BLaER1 treated with 17β-estradiol and CSF1 and Interleukin-3, amounts not matched to agents 10 nM and 100 nM (cell line): ENCODE measurements around the gene TOMM20.

ENCODE experiments used
- H3K27ac ChIP-seq, 11 experiments: shearing (Covaris generic); formaldehyde crosslinking; 2 replicates each; pipeline ENCODE4 v1.8.1; 2022
- H3K27me3 ChIP-seq, 11 experiments: shearing (Covaris generic); formaldehyde crosslinking; 2 replicates each; pipeline ENCODE4 v1.8.1; 2022
- H3K36me3 ChIP-seq, 11 experiments: shearing (Covaris generic); formaldehyde crosslinking; 2 replicates each; pipeline ENCODE4 v1.8.1; 2022
- H3K4me1 ChIP-seq, 10 experiments: shearing (Covaris generic); formaldehyde crosslinking; 2 replicates each; pipeline ENCODE4 v1.8.1; 2022
- H3K4me2 ChIP-seq, 11 experiments: shearing (Covaris generic); formaldehyde crosslinking; 2 replicates each; pipeline ENCODE4 v1.8.1; 2022
- H3K4me3 ChIP-seq, 10 experiments: shearing (Covaris generic); formaldehyde crosslinking; 2 replicates each; pipeline ENCODE4 v1.8.1; 2022
- H3K9ac ChIP-seq, 11 experiments: shearing (Covaris generic); formaldehyde crosslinking; 2 replicates each; pipeline ENCODE4 v1.8.1; 2022
- H3K9me3 ChIP-seq, 11 experiments: shearing (Covaris generic); formaldehyde crosslinking; replicated peaks in 1 of 11; 2 replicates each; pipeline ENCODE4 v1.8.1; 2022
- H4K20me1 ChIP-seq, 11 experiments: shearing (Covaris generic); formaldehyde crosslinking; 2 replicates each; pipeline ENCODE4 v1.8.1; 2022
- Cebpa-rat ChIP-seq, 11 experiments: shearing (Covaris generic); IDR thresholded peaks; 2 replicates each; pipeline ENCODE4 v1.8.1; 2022

The TOMM20 gene

DNA sequence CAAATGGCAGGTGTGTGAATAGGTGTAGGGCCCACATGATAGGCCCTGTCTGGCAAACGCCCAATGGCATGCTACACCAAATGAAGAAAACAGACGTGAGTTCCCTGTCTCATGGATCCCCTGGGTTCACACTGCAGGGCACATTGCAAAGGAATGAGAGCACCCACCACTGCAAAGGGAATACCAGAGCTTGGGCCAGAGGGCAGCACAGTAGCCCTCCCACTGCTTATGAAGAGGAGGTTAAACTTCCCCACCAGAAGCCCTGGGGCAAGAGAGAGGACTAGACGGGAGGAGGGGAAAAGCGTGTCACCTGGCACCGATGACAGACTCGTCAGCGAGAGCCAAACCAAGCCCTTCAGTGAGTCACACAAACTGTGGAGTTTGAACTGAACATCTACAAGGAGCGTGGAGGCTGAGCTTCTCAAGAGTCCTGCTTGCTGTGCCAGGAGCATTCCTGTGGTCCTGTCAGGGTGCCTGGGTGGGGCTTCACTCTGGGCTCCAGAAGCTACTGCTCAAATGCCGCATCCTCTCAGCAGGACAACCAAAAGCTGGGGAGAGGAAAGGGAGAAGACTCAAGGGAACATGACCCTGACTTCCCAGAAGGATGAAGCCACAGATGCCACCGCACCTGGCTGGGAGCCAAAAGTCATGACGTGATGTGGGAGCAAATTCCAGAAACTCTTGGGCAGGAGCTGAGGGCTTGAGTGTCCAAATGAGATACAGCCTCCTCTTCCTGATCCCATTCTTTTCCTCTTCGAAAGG is 61.1 kb downstream of the TOMM20 start:
- H3K9me3 ChIP-seq: no peaks in the 10 kb centered on the region
- no peaks in the 10 kb centered on the region for H3K27me3 ChIP-seq
- no peaks in the 10 kb centered on the region for H4K20me1 ChIP-seq
- no peaks in the 10 kb centered on the region for H3K36me3 ChIP-seq
- H3K9ac ChIP-seq: peak overlapping the region in 2 of 11 experiments; percentile 18 to 19; a peak in 1 of 22 replicates
- H3K4me2 ChIP-seq: peak overlapping the region; percentile 10 to 73 (median 38); a peak in 20 of 22 replicates
- peaks cover 41 to 72% (median 48%) of the 10 kb centered on the region in 10 experiments for H3K4me1 ChIP-seq
- H3K4me3 ChIP-seq: no peak overlapping the region; a peak in 1 of 20 replicates
- TF ChIP-seq Cebpa-rat (IDR thresholded peaks at IDR 0.05): no peak
- H3K27ac ChIP-seq: peak overlapping the region in 5 of 11 experiments; percentile 1 to 33 (median 23); a peak in 6 of 22 replicates

GRCh38 chr1:235063068-235063765 is 65.4 kb downstream of the TOMM20 start:
- no peak for TF ChIP-seq Cebpa-rat (IDR thresholded peaks at IDR 0.05)
- H4K20me1 ChIP-seq: no peaks in the 10 kb centered on the region
- no peaks in the 10 kb centered on the region for H3K9me3 ChIP-seq
- H3K27me3 ChIP-seq: no peaks in the 10 kb centered on the region
- H3K27ac ChIP-seq: peak overlapping the region; percentile 21 to 77 (median 62); a peak in 20 of 22 replicates
- H3K4me2 ChIP-seq: peak overlapping the region; percentile 67 to 96 (median 84)
- H3K4me3 ChIP-seq: peak overlapping the region in 5 of 10 experiments; percentile 13 to 54 (median 33); a peak in 6 of 20 replicates
- H3K9ac ChIP-seq: peak overlapping the region in 9 of 11 experiments; percentile 22 to 65 (median 58); a peak in 16 of 22 replicates
- peaks cover 63 to 86% (median 74%) of the 10 kb centered on the region in 10 experiments for H3K4me1 ChIP-seq
- no peaks in the 10 kb centered on the region for H3K36me3 ChIP-seq

GRCh38 chr1:235060607-235061470 is 67.8 kb downstream of the TOMM20 start:
- no peak for TF ChIP-seq Cebpa-rat (IDR thresholded peaks at IDR 0.05)
- 0 out of 22 replicates have a peak overlapping the region, but pooled peaks of 1 of the 11 experiments have one; percentile 3 for H3K9ac ChIP-seq
- H3K27ac ChIP-seq: no peak overlapping the region

More at GRCh38 chr1:235060607-235061470, 67.8 kb downstream of the TOMM20 start:
- Histone ChIP-seq H3K36me3 (no peaks in the 10 kb centered on the region), H3K4me2 (peak overlapping the region; percentile 20 to 64 (median 42); a peak in 21 of 22 replicates), H4K20me1 (no peaks in the 10 kb centered on the region), H3K9me3 (no peaks in the 10 kb centered on the region), H3K4me1 (peaks cover 51 to 70% (median 61%) of the 10 kb centered on the region in 10 experiments), H3K27me3 (no peaks in the 10 kb centered on the region), H3K4me3 (no peak overlapping the region)
